HEK293 (cell line): ENCODE data around the gene PARD3.
A peak's percentile ranks its signal among the peaks of the same experiment; 100 is the strongest.

Experiments used
- FEZF1 ChIP-seq: fragments of 450-650 bp; formaldehyde crosslinking; IDR thresholded peaks from 2 replicates; pipeline ENCODE4 v1.5.1; 2016; ENCODE audit warnings: missing biosample characterization, missing genetic modification characterization
- GLIS2 ChIP-seq: fragments of 450-650 bp; formaldehyde crosslinking; IDR thresholded peaks from 2 replicates; pipeline ENCODE4 v1.5.1; 2016; ENCODE audit warnings: missing biosample characterization, missing genetic modification characterization
- KLF10 ChIP-seq: fragments of 450-650 bp; IDR thresholded peaks from 2 replicates; pipeline ENCODE4 v1.5.1; 2018; ENCODE audit warnings: missing biosample characterization, mild to moderate bottlenecking, missing genetic modification characterization
- KLF7 ChIP-seq: fragments of 450-650 bp; formaldehyde crosslinking; IDR thresholded peaks from 2 replicates; pipeline ENCODE4 v1.5.1; 2016; ENCODE audit warnings: missing biosample characterization, missing genetic modification characterization, borderline replicate concordance
- KLF8 ChIP-seq: fragments of 450-650 bp; formaldehyde crosslinking; IDR thresholded peaks from 2 replicates; pipeline ENCODE4 v1.5.1; 2016; ENCODE audit warnings: missing biosample characterization, missing genetic modification characterization
- MYNN ChIP-seq: fragments of 450-650 bp; formaldehyde crosslinking; IDR thresholded peaks from 2 replicates; pipeline ENCODE4 v1.5.1; 2016; ENCODE audit warnings: missing biosample characterization, missing genetic modification characterization, borderline replicate concordance
- PBX3 ChIP-seq: sonication (generic); formaldehyde crosslinking; IDR thresholded peaks from 2 replicates; pipeline ENCODE4 v1.8.1; 2022; ENCODE audit warnings: mild to moderate bottlenecking, moderate library complexity, missing genetic modification reagents
- PRDM4 ChIP-seq: fragments of 450-650 bp; formaldehyde crosslinking; IDR thresholded peaks from 2 replicates; pipeline ENCODE4 v1.5.1; 2017; ENCODE audit warnings: missing biosample characterization, missing genetic modification characterization
- RBAK ChIP-seq: fragments of 450-650 bp; formaldehyde crosslinking; IDR thresholded peaks from 2 replicates; pipeline ENCODE4 v1.5.1; 2016; ENCODE audit warnings: missing biosample characterization, missing genetic modification characterization
- YY2 ChIP-seq: fragments of 450-650 bp; formaldehyde crosslinking; IDR thresholded peaks from 2 replicates; pipeline ENCODE4 v1.5.1; 2016; ENCODE audit warnings: missing biosample characterization, missing genetic modification characterization
- ZBTB7A ChIP-seq: fragments of 450-650 bp; formaldehyde crosslinking; IDR thresholded peaks from 2 replicates; pipeline ENCODE4 v1.5.1; 2016; ENCODE audit warnings: low read depth, missing biosample characterization, missing genetic modification characterization
- ZEB2 ChIP-seq: fragments of 450-650 bp; formaldehyde crosslinking; IDR thresholded peaks from 2 replicates; pipeline ENCODE4 v1.5.1; 2016; ENCODE audit warnings: missing biosample characterization, missing genetic modification characterization
- ZIC2 ChIP-seq: fragments of 450-650 bp; formaldehyde crosslinking; IDR thresholded peaks from 2 replicates; pipeline ENCODE4 v1.5.1; 2016; ENCODE audit warnings: missing biosample characterization, missing genetic modification characterization
- ZNF114 ChIP-seq: fragments of 450-650 bp; formaldehyde crosslinking; IDR thresholded peaks from 2 replicates; pipeline ENCODE4 v1.5.0; 2017; ENCODE audit warnings: missing biosample characterization, missing genetic modification characterization
- ZNF121 ChIP-seq: fragments of 450-650 bp; formaldehyde crosslinking; IDR thresholded peaks from 2 replicates; pipeline ENCODE4 v1.5.1; 2016; ENCODE audit warnings: missing biosample characterization, missing genetic modification characterization
- ZNF140 ChIP-seq: fragments of 450-650 bp; formaldehyde crosslinking; IDR thresholded peaks from 2 replicates; pipeline ENCODE4 v1.5.1; 2016; ENCODE audit warnings: missing biosample characterization, missing genetic modification characterization
- ZNF16 ChIP-seq: fragments of 450-650 bp; formaldehyde crosslinking; IDR thresholded peaks from 2 replicates; pipeline ENCODE4 v1.5.1; 2016; ENCODE audit warnings: low read depth, missing biosample characterization, missing genetic modification characterization
- ZNF175 ChIP-seq: fragments of 450-650 bp; formaldehyde crosslinking; IDR thresholded peaks from 2 replicates; pipeline ENCODE4 v1.5.1; 2016; ENCODE audit warnings: missing biosample characterization, missing genetic modification characterization
- ZNF202 ChIP-seq: fragments of 450-650 bp; formaldehyde crosslinking; IDR thresholded peaks from 2 replicates; pipeline ENCODE4 v1.5.1; 2016; ENCODE audit warnings: missing biosample characterization, missing genetic modification characterization, borderline replicate concordance
- ZNF26 ChIP-seq: fragments of 450-650 bp; formaldehyde crosslinking; IDR thresholded peaks from 2 replicates; pipeline ENCODE4 v1.5.1; 2016; ENCODE audit warnings: missing biosample characterization, missing genetic modification characterization
- ZNF280D ChIP-seq: fragments of 450-650 bp; formaldehyde crosslinking; IDR thresholded peaks from 2 replicates; pipeline ENCODE4 v1.5.1; 2016; ENCODE audit warnings: missing biosample characterization, missing genetic modification characterization
- ZNF302 ChIP-seq: fragments of 450-650 bp; formaldehyde crosslinking; IDR thresholded peaks from 2 replicates; pipeline ENCODE4 v1.5.1; 2016; ENCODE audit warnings: missing biosample characterization, missing genetic modification characterization, low read depth
- ZNF311 ChIP-seq: fragments of 450-650 bp; formaldehyde crosslinking; IDR thresholded peaks from 2 replicates; pipeline ENCODE4 v1.5.1; 2017; ENCODE audit warnings: missing biosample characterization, missing genetic modification characterization, borderline replicate concordance
- ZNF366 ChIP-seq: fragments of 450-650 bp; formaldehyde crosslinking; conservative IDR thresholded peaks from 2 replicates; pipeline ENCODE4 v1.5.1; 2016; ENCODE audit warnings: missing biosample characterization, missing genetic modification characterization
- ZNF394 ChIP-seq: fragments of 450-650 bp; formaldehyde crosslinking; IDR thresholded peaks from 2 replicates; pipeline ENCODE4 v1.5.1; 2016; ENCODE audit warnings: missing biosample characterization, missing genetic modification characterization, mild to moderate bottlenecking, moderate library complexity, borderline replicate concordance
- ZNF521 ChIP-seq: fragments of 450-650 bp; formaldehyde crosslinking; IDR thresholded peaks from 2 replicates; pipeline ENCODE4 v1.5.1; 2017; ENCODE audit warnings: missing biosample characterization, mild to moderate bottlenecking, missing genetic modification characterization
- ZNF600 ChIP-seq: fragments of 450-650 bp; formaldehyde crosslinking; IDR thresholded peaks from 2 replicates; pipeline ENCODE4 v1.5.1; 2016; ENCODE audit warnings: missing biosample characterization, missing genetic modification characterization
- ZNF707 ChIP-seq: fragments of 450-650 bp; formaldehyde crosslinking; IDR thresholded peaks from 2 replicates; pipeline ENCODE4 v1.5.1; 2016; ENCODE audit warnings: missing biosample characterization, missing genetic modification characterization
- ZNF792 ChIP-seq: fragments of 450-650 bp; formaldehyde crosslinking; IDR thresholded peaks from 2 replicates; pipeline ENCODE4 v1.5.1; 2016; ENCODE audit warnings: missing biosample characterization, missing genetic modification characterization
- ZNF843 ChIP-seq: fragments of 450-650 bp; formaldehyde crosslinking; IDR thresholded peaks from 2 replicates; pipeline ENCODE4 v1.5.1; 2016; ENCODE audit warnings: missing biosample characterization, missing genetic modification characterization

Gene PARD3

GRCh38 chr10:34861293-34862021, 46.4 kb upstream of the PARD3 start (continued):
- TF ChIP-seq ZIC2: peak; percentile 54; the same call in 1 of the 2 replicates
- no peak for TF ChIP-seq ZNF280D (tag by site-specific recombination)
- no peak for TF ChIP-seq GLIS2 (tag by site-specific recombination)
- TF ChIP-seq ZNF121 (tag by site-specific recombination): no peak
- TF ChIP-seq ZNF366: 0 out of 2 replicates have a peak, but pooled peaks have one; percentile 45
- no peak for TF ChIP-seq ZNF175
- no peak for TF ChIP-seq RBAK (tag by site-specific recombination)
- peak; percentile 56; the same call in 1 of the 2 replicates for TF ChIP-seq KLF7 (tag by site-specific recombination)
- TF ChIP-seq ZNF521 (tag by site-specific recombination): no peak
- TF ChIP-seq ZNF792 (tag by site-specific recombination): no peak
- no peak for TF ChIP-seq ZNF707 (tag by site-specific recombination)
- TF ChIP-seq ZNF140: no peak
- peak; percentile 55; the same call in 1 of the 2 replicates for TF ChIP-seq ZNF600 (tag by site-specific recombination)
- TF ChIP-seq YY2 (tag by site-specific recombination): no peak
- TF ChIP-seq ZNF394 (tag by site-specific recombination): peak; percentile 11; the same call in 1 of the 2 replicates
- no peak for TF ChIP-seq ZBTB7A (tag by site-specific recombination)
- peak; percentile 67 for TF ChIP-seq PRDM4 (tag by site-specific recombination)
- peak; percentile 67 for TF ChIP-seq ZEB2 (tag by site-specific recombination)
- no peak for TF ChIP-seq PBX3 (CRISPR knock-in tag)
- no peak for TF ChIP-seq MYNN (tag by site-specific recombination)
- TF ChIP-seq FEZF1 (tag by site-specific recombination): peak; percentile 69
- peak; percentile 17; the same call in 1 of the 2 replicates for TF ChIP-seq KLF8 (tag by site-specific recombination)
- TF ChIP-seq ZNF16 (tag by site-specific recombination): no peak
- peak; percentile 59; the same call in 1 of the 2 replicates for TF ChIP-seq ZNF843 (tag by site-specific recombination)
- no peak for TF ChIP-seq ZNF114 (tag by site-specific recombination)
- TF ChIP-seq ZNF311 (tag by site-specific recombination): no peak
- no peak for TF ChIP-seq ZNF26 (tag by site-specific recombination)
- no peak for TF ChIP-seq ZNF202 (tag by site-specific recombination)
- peak; percentile 29; the same call in 1 of the 2 replicates for TF ChIP-seq KLF10 (tag by site-specific recombination)
- TF ChIP-seq ZNF302 (tag by site-specific recombination): no peak
